ENCODE measurements around the gene GOLGA6L26. TPM values are rescaled to one million over a fixed set of nuclear protein-coding genes. Genes with fewer than 3 reads are reported as not detected.

GOLGA6L26 gene, protein sequence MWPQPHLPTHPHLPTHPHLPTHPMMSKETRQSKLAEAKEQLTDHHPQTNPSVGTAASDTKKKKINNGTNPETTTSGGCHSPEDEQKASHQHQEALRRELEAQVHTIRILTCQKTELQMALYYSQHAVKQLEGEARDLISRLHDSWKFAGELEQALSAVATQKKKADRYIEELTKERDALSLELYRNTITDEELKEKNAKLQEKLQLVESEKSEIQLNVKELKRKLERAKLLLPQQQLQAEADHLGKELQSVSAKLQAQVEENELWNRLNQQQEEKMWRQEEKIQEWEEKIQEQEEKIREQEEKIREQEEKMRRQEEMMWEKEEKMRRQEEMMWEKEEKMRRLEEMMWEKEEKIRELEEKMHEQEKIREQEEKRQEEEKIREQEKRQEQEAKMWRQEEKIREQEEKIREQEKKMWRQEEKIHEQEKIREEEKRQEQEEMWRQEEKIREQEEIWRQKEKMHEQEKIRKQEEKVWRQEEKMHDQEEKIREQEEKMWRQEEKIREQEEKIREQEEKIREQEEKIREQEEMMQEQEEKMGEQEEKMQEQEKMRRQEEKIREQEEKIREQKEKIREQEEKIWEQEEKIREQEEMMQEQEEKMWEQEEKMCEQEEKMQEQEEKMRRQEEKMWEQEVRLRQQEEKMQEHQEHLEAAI
- total RNA-seq, result not detected in 2 replicates

DNA sequence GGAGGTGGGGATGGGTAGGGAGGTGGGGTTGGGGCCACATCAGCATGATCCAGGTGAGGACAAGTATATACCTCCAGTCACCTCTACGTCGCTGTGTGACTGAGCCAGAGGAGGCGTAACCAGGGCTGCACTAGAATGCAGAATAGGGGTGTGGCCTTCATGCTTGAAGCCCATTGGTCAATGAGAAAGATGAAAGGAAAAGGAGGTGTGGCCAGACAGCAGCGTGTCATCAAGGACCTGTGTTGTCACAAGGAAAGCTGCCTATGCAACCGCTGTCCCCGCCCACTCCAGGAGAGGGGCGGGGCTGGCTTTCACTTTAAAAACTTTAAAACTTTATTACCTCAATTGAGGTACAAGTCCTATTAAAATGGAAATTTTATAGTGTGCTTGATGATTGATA lies at the start of gene GOLGA6L26:
Gene GOLGA6L26 (minus strand): TSS at position 101 of the 400 bp plus-strand sequence. CDS start 61 bp downstream, at position 40.

DNA sequence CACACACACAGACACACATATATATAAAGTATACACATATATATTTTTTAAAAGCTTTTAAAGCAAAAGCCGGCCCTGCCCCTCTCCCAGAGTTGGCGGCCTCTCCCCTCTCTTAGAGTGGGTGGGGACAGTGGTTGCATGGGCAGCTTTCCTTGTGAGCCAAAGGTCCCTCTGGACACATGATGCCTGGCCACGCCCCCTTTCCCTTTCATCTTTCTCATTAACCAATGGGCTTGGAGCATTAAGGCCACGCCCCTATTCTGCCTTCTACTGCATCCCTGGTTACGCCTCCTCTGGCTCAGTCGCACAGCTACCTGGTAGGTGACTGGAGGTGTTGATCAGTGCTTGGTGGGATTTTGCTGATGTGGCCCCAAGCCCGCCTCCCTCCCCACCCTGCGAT lies 20.5 kb upstream of the GOLGA6L26 start, which contains the start of gene GOLGA8S:
Gene GOLGA8S (plus strand): TSS at position 301 of the 400 bp plus-strand sequence. CDS start 62 bp downstream, at position 363.

Other genes starting within 250 kb of the GOLGA6L26 start
- gene GOLGA6L1, start 197.4 kb downstream of the GOLGA6L26 start, total RNA-seq, result not detected in 2 replicates
- not detected in 2 replicates for gene GOLGA8S, start 20.6 kb upstream of the GOLGA6L26 start, total RNA-seq
- not detected in 2 replicates for gene GOLGA6L2, start 113.0 kb upstream of the GOLGA6L26 start, total RNA-seq
- 0.07 and 0.14 TPM in 2 replicates for gene MKRN3, start 231.5 kb upstream of the GOLGA6L26 start, total RNA-seq